Peyer's patch (tissue), 4 donors: Measurements from ENCODE around the gene CDK1.

Experiments
- POLR2A ChIP-seq, 2 donors: fragments of 450-650 bp; IDR thresholded peaks; one replicate each; pipeline ENCODE4 v1.5.1; 2017; ENCODE audit warnings: antibody characterized with exemption in 2 of 2, mild to moderate bottlenecking in 2 of 2, moderate library complexity in 2 of 2
- TF ChIP-seq, protein P1 (sequence below), 6 experiments: fragments of 450-650 bp in 4 of 6; fragments of 200-600 bp in 2 of 6; sonication (generic) in 1 of 6; IDR thresholded peaks; one replicate each; pipeline ENCODE4 v1.5.1; 2017 to 2019; ENCODE audit warnings: antibody characterized with exemption in 6 of 6, mild to moderate bottlenecking in 3 of 6, moderate library complexity in 1 of 6

- TF ChIP-seq, protein P1, sequence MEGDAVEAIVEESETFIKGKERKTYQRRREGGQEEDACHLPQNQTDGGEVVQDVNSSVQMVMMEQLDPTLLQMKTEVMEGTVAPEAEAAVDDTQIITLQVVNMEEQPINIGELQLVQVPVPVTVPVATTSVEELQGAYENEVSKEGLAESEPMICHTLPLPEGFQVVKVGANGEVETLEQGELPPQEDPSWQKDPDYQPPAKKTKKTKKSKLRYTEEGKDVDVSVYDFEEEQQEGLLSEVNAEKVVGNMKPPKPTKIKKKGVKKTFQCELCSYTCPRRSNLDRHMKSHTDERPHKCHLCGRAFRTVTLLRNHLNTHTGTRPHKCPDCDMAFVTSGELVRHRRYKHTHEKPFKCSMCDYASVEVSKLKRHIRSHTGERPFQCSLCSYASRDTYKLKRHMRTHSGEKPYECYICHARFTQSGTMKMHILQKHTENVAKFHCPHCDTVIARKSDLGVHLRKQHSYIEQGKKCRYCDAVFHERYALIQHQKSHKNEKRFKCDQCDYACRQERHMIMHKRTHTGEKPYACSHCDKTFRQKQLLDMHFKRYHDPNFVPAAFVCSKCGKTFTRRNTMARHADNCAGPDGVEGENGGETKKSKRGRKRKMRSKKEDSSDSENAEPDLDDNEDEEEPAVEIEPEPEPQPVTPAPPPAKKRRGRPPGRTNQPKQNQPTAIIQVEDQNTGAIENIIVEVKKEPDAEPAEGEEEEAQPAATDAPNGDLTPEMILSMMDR (IDR thresholded peaks at IDR 0.05): no peak
- TF ChIP-seq POLR2A (IDR thresholded peaks at IDR 0.05): no peak
These were observed 43.4 kb downstream of the CDK1 start for GRCh38 chr10:60821656-60822055.
